ENCODE measurements around the gene KCNK6.
"Not testable (repeated sequence)": the region's sequence is repeated elsewhere in the genome, so short reads cannot be mapped to it uniquely, and the experiment has no call there.

The KCNK6 gene

DNA sequence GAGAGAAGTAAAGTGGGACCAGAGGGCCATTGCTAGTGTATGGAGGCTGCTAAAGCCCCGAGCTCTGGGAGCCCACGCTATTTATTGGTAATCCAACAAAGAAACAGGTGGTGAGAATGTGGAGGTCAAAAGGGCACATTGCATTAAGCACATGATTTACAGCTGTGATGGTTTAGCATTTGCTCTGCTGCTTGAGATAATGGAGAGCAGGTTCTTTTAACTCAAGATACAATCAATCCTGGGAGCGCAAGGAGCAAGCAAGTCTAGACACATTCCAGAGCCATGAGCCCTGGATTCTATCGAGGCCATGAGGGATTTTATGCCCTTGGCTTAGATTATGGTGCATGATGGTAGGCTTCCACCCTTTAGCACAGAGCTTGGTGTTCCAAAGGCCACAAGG lies 19.4 kb downstream of the KCNK6 start:
- not testable (repeated sequence) for H3K27ac ChIP-seq (ENCODE audit: low read length, poor library complexity, severe bottlenecking); H2AK5ac ChIP-seq (ENCODE audit: low read length, severe bottlenecking); H4K8ac ChIP-seq (ENCODE audit: low read length); H2BK12ac ChIP-seq (ENCODE audit: low read length in 2 of 2); H3K14ac ChIP-seq (ENCODE audit: low read length in 2 of 2); H3K27me3 ChIP-seq (ENCODE audit: control insufficient read depth in 1 of 2, insufficient read depth in 1 of 2, low read length in 2 of 2); H3K9me3 ChIP-seq (ENCODE audit: control insufficient read depth, low read length); H3K9ac ChIP-seq (ENCODE audit: low read length); H4K91ac ChIP-seq (ENCODE audit: low read length); H2AFZ ChIP-seq (ENCODE audit: low read depth, low read length); H2BK120ac ChIP-seq (ENCODE audit: low read depth, low read length); H3K4ac ChIP-seq (ENCODE audit: low read depth in 1 of 2, low read length in 2 of 2); H2BK15ac ChIP-seq (ENCODE audit: low read depth, poor library complexity, severe bottlenecking); H3K4me1 ChIP-seq (ENCODE audit: control insufficient read depth, insufficient read depth, low read depth, low read length); H3K4me3 ChIP-seq (ENCODE audit: insufficient read depth in 1 of 2, low read depth in 1 of 2, low read length in 2 of 2); H3K23ac ChIP-seq (ENCODE audit: low read length in 2 of 2); H3K18ac ChIP-seq (ENCODE audit: low read depth in 1 of 2, low read length in 2 of 2); H3K79me1 ChIP-seq (replicated peaks; ENCODE audit: low read length, poor library complexity, severe bottlenecking); H2BK5ac ChIP-seq (ENCODE audit: low read depth, low read length, poor library complexity, severe bottlenecking); H3K36me3 ChIP-seq (ENCODE audit: control insufficient read depth in 1 of 2, insufficient read depth in 2 of 2, low read depth in 1 of 2, low read length in 2 of 2); H3K4me2 ChIP-seq (ENCODE audit: low read length, poor library complexity, severe bottlenecking)
- peak; percentile 34 for DNase-seq
- 56% methylated on average over 3 of the region's 4 CpGs for WGBS

GRCh38 chr19:38340927-38341326 lies 21.3 kb downstream of the KCNK6 start:
- no peak overlapping the region for H3K4ac ChIP-seq (ENCODE audit: low read depth in 1 of 2, low read length in 2 of 2)
- H3K27ac ChIP-seq (ENCODE audit: low read length, poor library complexity, severe bottlenecking): no peak overlapping the region
- 77% methylated on average over 2 of the region's 2 CpGs for whole genome bisulfite sequencing
- no peak overlapping the region for H2BK120ac ChIP-seq (ENCODE audit: low read depth, low read length)
- no peaks in the 10 kb centered on the region for H3K79me1 ChIP-seq (replicated peaks; ENCODE audit: low read length, poor library complexity, severe bottlenecking)
- H2BK5ac ChIP-seq (ENCODE audit: low read depth, low read length, poor library complexity, severe bottlenecking): no peak overlapping the region
- no peak overlapping the region for H3K14ac ChIP-seq (ENCODE audit: low read length in 2 of 2)
- no peaks in the 10 kb centered on the region for H3K36me3 ChIP-seq (ENCODE audit: control insufficient read depth in 1 of 2, insufficient read depth in 2 of 2, low read depth in 1 of 2, low read length in 2 of 2)
- H3K18ac ChIP-seq (ENCODE audit: low read depth in 1 of 2, low read length in 2 of 2): no peak overlapping the region
- H2BK15ac ChIP-seq (ENCODE audit: low read depth, poor library complexity, severe bottlenecking): no peak overlapping the region
- no peak overlapping the region for H2AFZ ChIP-seq (ENCODE audit: low read depth, low read length)
- no peak overlapping the region for H3K23ac ChIP-seq (ENCODE audit: low read length in 2 of 2)
- no peak overlapping the region for H2BK12ac ChIP-seq (ENCODE audit: low read length in 2 of 2)
- H3K4me1 ChIP-seq (ENCODE audit: control insufficient read depth, insufficient read depth, low read depth, low read length): peaks cover 4% of the 10 kb centered on the region
- H2AK5ac ChIP-seq (ENCODE audit: low read length, severe bottlenecking): no peak overlapping the region
- no peaks in the 10 kb centered on the region for H3K9me3 ChIP-seq (ENCODE audit: control insufficient read depth, low read length)
- no peak overlapping the region for H3K4me3 ChIP-seq (ENCODE audit: insufficient read depth in 1 of 2, low read depth in 1 of 2, low read length in 2 of 2)
- H4K8ac ChIP-seq (ENCODE audit: low read length): no peak overlapping the region
- H3K27me3 ChIP-seq (ENCODE audit: control insufficient read depth in 1 of 2, insufficient read depth in 1 of 2, low read length in 2 of 2): no peaks in the 10 kb centered on the region
- no peak for DNase-seq
- H3K9ac ChIP-seq (ENCODE audit: low read length): no peak overlapping the region
- no peak overlapping the region for H3K4me2 ChIP-seq (ENCODE audit: low read length, poor library complexity, severe bottlenecking)
- no peak overlapping the region for H4K91ac ChIP-seq (ENCODE audit: low read length)

DNA sequence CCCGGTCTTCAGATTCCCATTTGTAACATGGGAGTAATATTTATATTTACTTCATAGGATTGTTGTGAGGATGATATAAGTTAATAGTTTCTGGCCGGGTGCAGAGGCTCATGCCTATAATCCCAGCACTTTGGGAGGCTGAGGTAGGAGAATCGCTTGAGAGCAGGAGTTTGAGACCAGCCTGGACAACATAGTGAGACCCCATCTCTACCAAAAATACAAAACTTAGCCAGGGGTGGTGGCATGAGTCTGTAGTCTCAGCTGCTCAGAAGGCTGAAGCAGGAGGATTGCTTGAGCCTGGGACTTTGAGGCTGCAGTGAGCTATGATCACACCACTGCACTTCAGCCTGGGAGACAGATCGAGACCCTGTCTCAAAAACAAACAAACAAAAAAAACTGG lies 27.2 kb downstream of the KCNK6 start:
- Histone ChIP-seq H3K9me3 (ENCODE audit: control insufficient read depth, low read length) (no peaks in the 10 kb centered on the region), H2BK120ac (ENCODE audit: low read depth, low read length) (no peak overlapping the region), H3K14ac (ENCODE audit: low read length in 2 of 2) (no peak overlapping the region), H2BK12ac (ENCODE audit: low read length in 2 of 2) (no peak overlapping the region), H2AK5ac (ENCODE audit: low read length, severe bottlenecking) (no peak overlapping the region), H3K18ac (ENCODE audit: low read depth in 1 of 2, low read length in 2 of 2) (no peak overlapping the region), H3K27me3 (ENCODE audit: control insufficient read depth in 1 of 2, insufficient read depth in 1 of 2, low read length in 2 of 2) (peaks cover 2 to 17% of the 10 kb centered on the region in 2 experiments), H4K8ac (ENCODE audit: low read length) (no peak overlapping the region), H2BK5ac (ENCODE audit: low read depth, low read length, poor library complexity, severe bottlenecking) (no peak overlapping the region), H3K4me3 (ENCODE audit: insufficient read depth in 1 of 2, low read depth in 1 of 2, low read length in 2 of 2) (no peak overlapping the region), H3K79me1 (replicated peaks; ENCODE audit: low read length, poor library complexity, severe bottlenecking) (no peaks in the 10 kb centered on the region), H3K4ac (ENCODE audit: low read depth in 1 of 2, low read length in 2 of 2) (no peak overlapping the region), H3K23ac (ENCODE audit: low read length in 2 of 2) (no peak overlapping the region), H4K91ac (ENCODE audit: low read length) (no peak overlapping the region), H2AFZ (ENCODE audit: low read depth, low read length) (no peak overlapping the region), H3K4me2 (ENCODE audit: low read length, poor library complexity, severe bottlenecking) (no peak overlapping the region), H3K36me3 (ENCODE audit: control insufficient read depth in 1 of 2, insufficient read depth in 2 of 2, low read depth in 1 of 2, low read length in 2 of 2) (no peaks in the 10 kb centered on the region), H3K4me1 (ENCODE audit: control insufficient read depth, insufficient read depth, low read depth, low read length) (peaks cover under 1% of the 10 kb centered on the region), H3K9ac (ENCODE audit: low read length) (no peak overlapping the region), H2BK15ac (ENCODE audit: low read depth, poor library complexity, severe bottlenecking) (no peak overlapping the region), H3K27ac (ENCODE audit: low read length, poor library complexity, severe bottlenecking) (no peak overlapping the region)
- DNase-seq: no peak
- 19% methylated on average over 1 of the region's 4 CpGs for WGBS

- Histone ChIP-seq H2BK12ac (ENCODE audit: low read length in 2 of 2) (no peak overlapping the region), H3K18ac (ENCODE audit: low read depth in 1 of 2, low read length in 2 of 2) (no peak overlapping the region), H3K27ac (ENCODE audit: low read length, poor library complexity, severe bottlenecking) (no peak overlapping the region), H3K4me1 (ENCODE audit: control insufficient read depth, insufficient read depth, low read depth, low read length) (peaks cover 2% of the 10 kb centered on the region), H2BK5ac (ENCODE audit: low read depth, low read length, poor library complexity, severe bottlenecking) (no peak overlapping the region), H3K4ac (ENCODE audit: low read depth in 1 of 2, low read length in 2 of 2) (no peak overlapping the region), H2BK120ac (ENCODE audit: low read depth, low read length) (no peak overlapping the region), H2AFZ (ENCODE audit: low read depth, low read length) (no peak overlapping the region), H3K23ac (ENCODE audit: low read length in 2 of 2) (no peak overlapping the region), H4K91ac (ENCODE audit: low read length) (no peak overlapping the region), H3K9ac (ENCODE audit: low read length) (no peak overlapping the region), H3K79me1 (replicated peaks; ENCODE audit: low read length, poor library complexity, severe bottlenecking) (no peaks in the 10 kb centered on the region), H3K4me3 (ENCODE audit: insufficient read depth in 1 of 2, low read depth in 1 of 2, low read length in 2 of 2) (no peak overlapping the region), H3K36me3 (ENCODE audit: control insufficient read depth in 1 of 2, insufficient read depth in 2 of 2, low read depth in 1 of 2, low read length in 2 of 2) (no peaks in the 10 kb centered on the region), H4K8ac (ENCODE audit: low read length) (no peak overlapping the region), H3K9me3 (ENCODE audit: control insufficient read depth, low read length) (no peaks in the 10 kb centered on the region), H3K4me2 (ENCODE audit: low read length, poor library complexity, severe bottlenecking) (no peak overlapping the region), H3K27me3 (ENCODE audit: control insufficient read depth in 1 of 2, insufficient read depth in 1 of 2, low read length in 2 of 2) (peaks cover 13 to 44% of the 10 kb centered on the region in 2 experiments), H2AK5ac (ENCODE audit: low read length, severe bottlenecking) (no peak overlapping the region), H2BK15ac (ENCODE audit: low read depth, poor library complexity, severe bottlenecking) (no peak overlapping the region), H3K14ac (ENCODE audit: low read length in 2 of 2) (no peak overlapping the region)
- WGBS: 79% methylated on average over 3 of the region's 3 CpGs
- DNase-seq: no peak
These were observed 31.2 kb downstream of the KCNK6 start for GRCh38 chr19:38350883-38351282.

Measured in mesenchymal stem cell (in vitro differentiated cells and primary cell).